Iris pigment epithelial cell (primary cell): ENCODE measurements around the gene PCDH15.

Experiments
- DNase-seq: peaks from one replicate; pipeline ENCODE4 v3.0.0-alpha.2; 2011; ENCODE audit warnings: low read depth

PCDH15 gene

GRCh38 chr10:53846809-53847208 is 954.2 kb downstream of the PCDH15 start:
- no peak for DNase-seq

DNA sequence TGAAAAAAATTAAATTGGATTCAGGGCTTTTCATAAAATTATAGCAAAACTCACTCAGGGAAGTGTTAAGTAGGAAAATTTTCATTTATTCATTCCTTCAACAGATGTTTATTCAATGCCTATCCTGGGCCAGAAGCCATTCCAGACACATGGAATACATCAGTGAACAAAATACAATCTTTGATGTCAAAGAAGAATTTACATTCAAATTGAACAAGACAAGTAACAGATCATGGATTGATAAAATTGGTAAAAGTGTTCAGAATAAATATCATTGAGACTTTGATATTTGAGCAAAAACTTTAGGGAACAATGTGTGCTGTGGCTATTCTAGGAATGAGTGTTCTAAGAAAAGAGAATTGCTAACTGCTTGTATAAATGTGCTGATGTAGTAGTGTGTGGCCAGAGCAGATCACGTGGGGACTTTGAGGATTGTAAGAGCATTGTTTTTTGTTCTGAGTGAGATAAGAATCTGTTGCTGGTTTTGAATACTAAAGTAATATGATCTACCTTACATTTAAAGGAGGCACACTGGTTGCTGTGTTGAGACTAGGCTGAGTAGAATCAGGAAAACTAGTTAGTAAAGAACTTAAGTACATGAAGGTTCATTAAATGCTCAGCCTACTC is 957.2 kb downstream of the PCDH15 start:
- peak; percentile 1 for DNase-seq

DNA sequence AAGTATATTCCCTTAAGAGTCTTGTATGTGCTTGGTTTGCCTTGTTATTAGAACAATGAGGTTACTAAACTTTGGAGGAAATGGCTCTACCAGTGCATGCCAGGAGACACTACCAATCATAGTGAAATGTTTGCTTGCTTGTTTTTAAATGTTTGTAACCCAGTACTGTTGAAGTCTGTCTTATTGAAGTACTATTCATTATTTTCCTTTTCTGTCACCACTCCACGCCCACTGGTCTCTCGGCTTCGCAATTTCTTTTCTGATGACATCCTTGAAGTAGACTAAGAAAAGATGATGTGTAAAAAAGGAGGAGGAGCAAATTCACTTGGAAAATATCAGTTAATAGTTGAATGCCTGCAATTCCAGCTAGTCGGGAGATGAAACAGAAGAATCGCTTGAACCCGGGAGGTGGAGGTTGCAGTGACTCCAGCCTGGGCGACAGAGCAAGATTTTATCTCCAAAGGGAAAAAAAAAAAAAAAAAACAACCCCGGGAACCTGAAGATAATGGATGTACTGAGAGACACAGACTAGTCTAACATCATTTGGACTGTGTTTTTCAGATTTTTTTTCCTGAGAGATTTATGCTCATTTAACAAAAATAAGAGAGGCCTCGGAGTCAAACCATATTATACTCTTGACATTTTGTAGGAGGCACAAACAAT is 959.4 kb downstream of the PCDH15 start:
- no peak for DNase-seq

DNA sequence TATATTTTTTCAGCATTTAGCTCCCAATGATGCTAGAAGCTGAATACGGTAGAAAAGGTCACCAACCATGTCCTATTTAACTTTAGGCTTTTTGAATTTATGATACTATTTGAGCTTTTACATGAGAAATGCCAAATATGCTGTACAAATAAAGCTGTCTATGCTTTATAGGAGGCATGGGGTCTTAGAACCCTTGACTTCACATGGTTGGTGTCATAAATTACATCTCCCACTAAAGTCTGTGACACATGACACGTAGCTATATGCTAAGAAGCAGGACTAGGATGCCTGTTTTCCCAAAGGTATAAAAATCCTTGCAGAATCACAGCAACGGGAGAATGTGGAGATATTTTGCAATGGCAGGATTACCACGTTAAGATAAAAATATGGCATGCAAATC is 960.4 kb downstream of the PCDH15 start:
- DNase-seq: no peak

DNA sequence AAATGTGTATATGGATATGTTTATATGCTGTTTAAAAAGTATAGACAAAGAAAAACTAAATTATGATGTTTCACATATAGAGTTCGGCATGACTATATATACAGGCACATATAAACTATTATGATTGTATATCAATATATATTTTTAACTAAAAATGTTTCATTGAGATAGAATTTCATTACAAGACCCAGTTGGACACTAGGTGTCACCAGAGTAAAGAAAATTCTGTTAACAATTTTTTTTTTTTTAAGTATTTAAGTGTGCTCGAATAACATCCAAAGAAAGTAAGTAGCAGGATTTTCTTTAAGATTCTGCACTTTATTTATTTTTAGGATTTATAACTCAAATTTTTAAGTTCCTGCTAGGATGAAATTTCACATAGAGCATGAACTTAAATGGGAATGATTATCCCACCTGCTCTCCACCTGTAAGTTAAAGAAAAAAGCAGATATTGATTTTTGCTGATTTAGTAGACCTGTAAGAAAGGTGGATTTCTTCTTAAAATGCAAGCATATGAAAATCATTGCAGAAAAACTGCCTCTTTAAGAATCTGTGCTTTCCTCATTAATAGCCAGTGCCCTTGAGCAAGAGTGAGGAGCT is 961.5 kb downstream of the PCDH15 start:
- peak; percentile 9 for DNase-seq

GRCh38 chr10:53836638-53837037 is 964.4 kb downstream of the PCDH15 start:
- peak; percentile 0 for DNase-seq

- no peak for DNase-seq
Measured at GRCh38 chr10:53833908-53834307, 967.1 kb downstream of the PCDH15 start.

GRCh38 chr10:53827261-53827660 is 973.8 kb downstream of the PCDH15 start:
- DNase-seq: no peak

- DNase-seq: no peak
Measured at GRCh38 chr10:53808677-53809372, 992.2 kb downstream of the PCDH15 start.

- DNase-seq: no peak
Measured at GRCh38 chr10:53786236-53786900, 1014.7 kb downstream of the PCDH15 start.

GRCh38 chr10:53771701-53772100 is 1029.3 kb downstream of the PCDH15 start:
- DNase-seq: no peak

GRCh38 chr10:53770903-53771302 is 1030.1 kb downstream of the PCDH15 start:
- no peak for DNase-seq

GRCh38 chr10:53765311-53765710 is 1035.7 kb downstream of the PCDH15 start:
- peak; percentile 11 for DNase-seq

GRCh38 chr10:53754596-53755250 is 1046.3 kb downstream of the PCDH15 start:
- no peak for DNase-seq
